GM12878 (cell line): ENCODE results near the gene AXIN1. TPM values are rescaled to one million over a fixed set of nuclear protein-coding genes. Genes with fewer than 3 reads are reported as not detected.

Source experiments
- CTCF ChIP-seq, 3 experiments: IDR thresholded peaks in 2 of 3; conservative IDR thresholded peaks in 1 of 3; 2 replicates each; pipeline ENCODE4 v1.5.1; 2011; ENCODE audit warnings: low read depth in 3 of 3, low read length in 3 of 3, mild to moderate bottlenecking in 3 of 3, control low read depth in 2 of 3, moderate library complexity in 2 of 3, inconsistent platforms in 1 of 3, mixed read lengths in 1 of 3; ENCODE audit not compliant: control insufficient read depth in 2 of 3, insufficient read depth in 1 of 3; ENCODE audit errors: extremely low read depth in 1 of 3
- HSF1 ChIP-seq: fragments of 150-350 bp; IDR thresholded peaks from 2 replicates; pipeline ENCODE4 v1.6.1; 2014; ENCODE audit warnings: mild to moderate bottlenecking, low read depth, low read length
- IKZF2 ChIP-seq, 2 experiments: fragments of 450-650 bp; IDR thresholded peaks; 2 replicates each; pipeline ENCODE4 v1.6.1; 2017; ENCODE audit warnings: mild to moderate bottlenecking in 2 of 2, moderate library complexity in 2 of 2
- KAT2A ChIP-seq: conservative IDR thresholded peaks from 2 replicates; pipeline ENCODE4 v1.6.1; 2011; ENCODE audit warnings: low read depth, low read length; ENCODE audit not compliant: control insufficient read depth
- MTA2 ChIP-seq: fragments of 450-650 bp; IDR thresholded peaks from 2 replicates; pipeline ENCODE4 v1.6.1; 2016; ENCODE audit warnings: low read depth, mild to moderate bottlenecking, moderate library complexity
- POU2F2 ChIP-seq: IDR thresholded peaks from 3 replicates; pipeline ENCODE4 v1.6.1; 2011; ENCODE audit warnings: low read depth, mild to moderate bottlenecking, low read length, borderline replicate concordance
- RELA ChIP-seq: fragments of 450-650 bp; IDR thresholded peaks from 2 replicates; pipeline ENCODE4 v1.8.0; 2014; ENCODE audit warnings: borderline replicate concordance; ENCODE audit not compliant: partially characterized antibody
- SMARCA5 ChIP-seq: fragments of 450-650 bp; IDR thresholded peaks from 2 replicates; pipeline ENCODE4 v1.6.1; 2017; ENCODE audit warnings: mild to moderate bottlenecking
- TBL1XR1 ChIP-seq: IDR thresholded peaks from 2 replicates; pipeline ENCODE4 v1.6.1; 2012; ENCODE audit warnings: low read depth, low read length, improper control_type of control experiment
- YBX1 ChIP-seq: fragments of 450-650 bp; IDR thresholded peaks from 2 replicates; pipeline ENCODE4 v1.6.1; 2016; ENCODE audit warnings: antibody characterized with exemption
- ZNF274 ChIP-seq: IDR thresholded peaks from one replicate; pipeline ENCODE4 v1.8.0; 2011; ENCODE audit not compliant: insufficient read length, insufficient read depth
- ZNF687 ChIP-seq: fragments of 450-650 bp; IDR thresholded peaks from 2 replicates; pipeline ENCODE4 v1.6.1; 2017; ENCODE audit warnings: mild to moderate bottlenecking, moderate library complexity
- polyA plus RNA-seq, 11 experiments: library from polyadenylated mRNA; depleted of rRNA in 4 of 11; unstranded in 6 of 11; stranded (reverse) in 5 of 11; fragments of >200 nt; fragmentation: Nextera tagmentation in 4 of 11; fragmentation: Illumina TruSeq in 1 of 11; extraction: Ambion mirVana in 4 of 11; extraction: Trizol in 1 of 11; gene quantifications; 1 replicate in 1 of 11; 2 replicates in 10 of 11; pipeline versions ENCODE4 v1.2.1 to v1.2.3, GENCODE V29; 2011 to 2016; ENCODE audit warnings: inconsistent platforms in 2 of 11, missing spikeins in 2 of 11, low read depth in 1 of 11
- total RNA-seq, 4 experiments: library from RNA; depleted of rRNA in 3 of 4; stranded (reverse); fragments of >200 nt in 3 of 4; fragmentation: Illumina TruSeq in 1 of 4; extraction: Trizol in 1 of 4; gene quantifications; 2 replicates each; pipeline versions ENCODE4 v1.2.1 to v1.2.3, GENCODE V29; 2013 to 2021
- TF ChIP-seq, protein P1 (sequence below): IDR thresholded peaks from 2 replicates; pipeline ENCODE4 v1.6.1; 2011; ENCODE audit warnings: low read depth, low read length, improper control_type of control experiment, borderline replicate concordance
- TF ChIP-seq, protein P2 (sequence below): IDR thresholded peaks from 2 replicates; pipeline ENCODE4 v1.6.1; 2012; ENCODE audit warnings: low read depth, low read length, improper control_type of control experiment
- TF ChIP-seq, protein P3 (sequence below): fragments of 450-650 bp; IDR thresholded peaks from 2 replicates; pipeline ENCODE4 v1.6.1; 2017; ENCODE audit warnings: mild to moderate bottlenecking
- TF ChIP-seq, protein P4 (sequence below): fragments of 450-650 bp; IDR thresholded peaks from 2 replicates; pipeline ENCODE4 v1.6.1; 2017; ENCODE audit warnings: mild to moderate bottlenecking, low read depth, inconsistent platforms; ENCODE audit not compliant: poor library complexity, severe bottlenecking

AXIN1 gene
- total and polyA plus RNA-seq, 10 of the 15 experiments (the other 5 are each of a cell fraction or from before 2014, with no cell fraction given): 0.26 to 27.1 (median 7.7) TPM

DNA sequence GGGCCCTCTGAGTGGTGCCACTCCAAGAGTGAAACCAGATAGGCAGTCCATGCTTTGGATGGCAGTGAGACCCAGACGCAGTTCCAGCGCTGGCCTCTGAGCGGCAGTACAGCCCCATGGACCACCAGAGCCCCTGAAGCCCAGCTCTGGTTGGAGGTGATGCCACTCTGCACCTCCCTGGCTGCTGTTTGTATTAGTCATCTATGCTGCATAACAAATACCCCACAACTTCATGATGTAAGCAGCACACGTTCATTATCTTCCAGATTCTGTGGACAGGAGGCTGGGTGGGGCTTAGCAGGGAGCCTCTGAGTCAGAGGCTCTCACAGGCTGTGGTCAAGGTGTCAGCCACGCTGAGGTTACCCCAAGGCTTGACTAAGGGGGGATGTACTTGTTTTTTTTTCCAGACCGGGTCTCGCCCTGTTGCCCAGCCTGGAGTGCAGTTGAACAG lies 39.4 kb upstream of the AXIN1 start (continued):
- TF ChIP-seq, protein P1, sequence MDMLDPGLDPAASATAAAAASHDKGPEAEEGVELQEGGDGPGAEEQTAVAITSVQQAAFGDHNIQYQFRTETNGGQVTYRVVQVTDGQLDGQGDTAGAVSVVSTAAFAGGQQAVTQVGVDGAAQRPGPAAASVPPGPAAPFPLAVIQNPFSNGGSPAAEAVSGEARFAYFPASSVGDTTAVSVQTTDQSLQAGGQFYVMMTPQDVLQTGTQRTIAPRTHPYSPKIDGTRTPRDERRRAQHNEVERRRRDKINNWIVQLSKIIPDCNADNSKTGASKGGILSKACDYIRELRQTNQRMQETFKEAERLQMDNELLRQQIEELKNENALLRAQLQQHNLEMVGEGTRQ: no peak
- TF ChIP-seq ZNF274 (no peak), YBX1 (no peak), MTA2 (no peak), ZNF687 (no peak), KAT2A (no peak), IKZF2 (IDR thresholded peaks at IDR 0.05) (no peak), POU2F2 (0 out of 3 replicates have a peak, but pooled peaks have one; percentile 23), HSF1 (no peak), TBL1XR1 (no peak), RELA (no peak), CTCF (IDR thresholded peaks at IDR 0.05 in 2 of 3, conservative IDR thresholded peaks at IDR 0.05 in 1 of 3; ENCODE audit: control insufficient read depth in 2 of 3, extremely low read depth in 1 of 3, insufficient read depth in 1 of 3, low read depth in 3 of 3, low read length in 3 of 3) (peak; percentile 66 to 85 (median 82)), SMARCA5 (peak; percentile 84)
- TF ChIP-seq, protein P2, sequence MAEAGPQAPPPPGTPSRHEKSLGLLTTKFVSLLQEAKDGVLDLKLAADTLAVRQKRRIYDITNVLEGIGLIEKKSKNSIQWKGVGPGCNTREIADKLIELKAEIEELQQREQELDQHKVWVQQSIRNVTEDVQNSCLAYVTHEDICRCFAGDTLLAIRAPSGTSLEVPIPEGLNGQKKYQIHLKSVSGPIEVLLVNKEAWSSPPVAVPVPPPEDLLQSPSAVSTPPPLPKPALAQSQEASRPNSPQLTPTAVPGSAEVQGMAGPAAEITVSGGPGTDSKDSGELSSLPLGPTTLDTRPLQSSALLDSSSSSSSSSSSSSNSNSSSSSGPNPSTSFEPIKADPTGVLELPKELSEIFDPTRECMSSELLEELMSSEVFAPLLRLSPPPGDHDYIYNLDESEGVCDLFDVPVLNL: no peak
- TF ChIP-seq, protein P3, sequence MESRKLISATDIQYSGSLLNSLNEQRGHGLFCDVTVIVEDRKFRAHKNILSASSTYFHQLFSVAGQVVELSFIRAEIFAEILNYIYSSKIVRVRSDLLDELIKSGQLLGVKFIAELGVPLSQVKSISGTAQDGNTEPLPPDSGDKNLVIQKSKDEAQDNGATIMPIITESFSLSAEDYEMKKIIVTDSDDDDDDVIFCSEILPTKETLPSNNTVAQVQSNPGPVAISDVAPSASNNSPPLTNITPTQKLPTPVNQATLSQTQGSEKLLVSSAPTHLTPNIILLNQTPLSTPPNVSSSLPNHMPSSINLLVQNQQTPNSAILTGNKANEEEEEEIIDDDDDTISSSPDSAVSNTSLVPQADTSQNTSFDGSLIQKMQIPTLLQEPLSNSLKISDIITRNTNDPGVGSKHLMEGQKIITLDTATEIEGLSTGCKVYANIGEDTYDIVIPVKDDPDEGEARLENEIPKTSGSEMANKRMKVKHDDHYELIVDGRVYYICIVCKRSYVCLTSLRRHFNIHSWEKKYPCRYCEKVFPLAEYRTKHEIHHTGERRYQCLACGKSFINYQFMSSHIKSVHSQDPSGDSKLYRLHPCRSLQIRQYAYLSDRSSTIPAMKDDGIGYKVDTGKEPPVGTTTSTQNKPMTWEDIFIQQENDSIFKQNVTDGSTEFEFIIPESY: no peak
- TF ChIP-seq, protein P4, sequence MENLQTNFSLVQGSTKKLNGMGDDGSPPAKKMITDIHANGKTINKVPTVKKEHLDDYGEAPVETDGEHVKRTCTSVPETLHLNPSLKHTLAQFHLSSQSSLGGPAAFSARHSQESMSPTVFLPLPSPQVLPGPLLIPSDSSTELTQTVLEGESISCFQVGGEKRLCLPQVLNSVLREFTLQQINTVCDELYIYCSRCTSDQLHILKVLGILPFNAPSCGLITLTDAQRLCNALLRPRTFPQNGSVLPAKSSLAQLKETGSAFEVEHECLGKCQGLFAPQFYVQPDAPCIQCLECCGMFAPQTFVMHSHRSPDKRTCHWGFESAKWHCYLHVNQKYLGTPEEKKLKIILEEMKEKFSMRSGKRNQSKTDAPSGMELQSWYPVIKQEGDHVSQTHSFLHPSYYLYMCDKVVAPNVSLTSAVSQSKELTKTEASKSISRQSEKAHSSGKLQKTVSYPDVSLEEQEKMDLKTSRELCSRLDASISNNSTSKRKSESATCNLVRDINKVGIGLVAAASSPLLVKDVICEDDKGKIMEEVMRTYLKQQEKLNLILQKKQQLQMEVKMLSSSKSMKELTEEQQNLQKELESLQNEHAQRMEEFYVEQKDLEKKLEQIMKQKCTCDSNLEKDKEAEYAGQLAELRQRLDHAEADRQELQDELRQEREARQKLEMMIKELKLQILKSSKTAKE: no peak
